ENCODE results near the gene ISG15. TPM values are rescaled to one million over a fixed set of nuclear protein-coding genes. Genes with fewer than 3 reads are reported as not detected.

ISG15 gene
- total and polyA plus RNA-seq, 9 of the 15 experiments (the other 6 are each of a cell fraction or from before 2014, with no cell fraction given): 0.40 to 58.3 (median 12.2) TPM

DNA sequence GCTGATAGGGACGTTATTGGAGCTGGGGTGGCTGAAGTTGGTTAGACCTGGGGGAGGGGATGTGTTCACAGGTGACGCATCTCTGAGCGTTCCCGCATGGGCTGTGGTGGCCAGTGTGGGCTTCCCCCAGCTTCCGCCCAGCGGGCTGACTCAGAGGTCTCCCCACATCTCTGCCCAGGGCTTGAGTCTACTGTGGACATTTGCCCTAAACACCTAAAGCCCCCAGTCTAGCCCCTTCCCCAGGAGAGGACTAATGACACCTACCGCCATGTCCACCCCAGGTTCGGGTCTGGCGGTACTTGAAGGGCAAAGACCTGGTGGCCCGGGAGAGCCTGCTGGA lies 8.6 kb downstream of the ISG15 start (continued):
- TF ChIP-seq, protein P1, sequence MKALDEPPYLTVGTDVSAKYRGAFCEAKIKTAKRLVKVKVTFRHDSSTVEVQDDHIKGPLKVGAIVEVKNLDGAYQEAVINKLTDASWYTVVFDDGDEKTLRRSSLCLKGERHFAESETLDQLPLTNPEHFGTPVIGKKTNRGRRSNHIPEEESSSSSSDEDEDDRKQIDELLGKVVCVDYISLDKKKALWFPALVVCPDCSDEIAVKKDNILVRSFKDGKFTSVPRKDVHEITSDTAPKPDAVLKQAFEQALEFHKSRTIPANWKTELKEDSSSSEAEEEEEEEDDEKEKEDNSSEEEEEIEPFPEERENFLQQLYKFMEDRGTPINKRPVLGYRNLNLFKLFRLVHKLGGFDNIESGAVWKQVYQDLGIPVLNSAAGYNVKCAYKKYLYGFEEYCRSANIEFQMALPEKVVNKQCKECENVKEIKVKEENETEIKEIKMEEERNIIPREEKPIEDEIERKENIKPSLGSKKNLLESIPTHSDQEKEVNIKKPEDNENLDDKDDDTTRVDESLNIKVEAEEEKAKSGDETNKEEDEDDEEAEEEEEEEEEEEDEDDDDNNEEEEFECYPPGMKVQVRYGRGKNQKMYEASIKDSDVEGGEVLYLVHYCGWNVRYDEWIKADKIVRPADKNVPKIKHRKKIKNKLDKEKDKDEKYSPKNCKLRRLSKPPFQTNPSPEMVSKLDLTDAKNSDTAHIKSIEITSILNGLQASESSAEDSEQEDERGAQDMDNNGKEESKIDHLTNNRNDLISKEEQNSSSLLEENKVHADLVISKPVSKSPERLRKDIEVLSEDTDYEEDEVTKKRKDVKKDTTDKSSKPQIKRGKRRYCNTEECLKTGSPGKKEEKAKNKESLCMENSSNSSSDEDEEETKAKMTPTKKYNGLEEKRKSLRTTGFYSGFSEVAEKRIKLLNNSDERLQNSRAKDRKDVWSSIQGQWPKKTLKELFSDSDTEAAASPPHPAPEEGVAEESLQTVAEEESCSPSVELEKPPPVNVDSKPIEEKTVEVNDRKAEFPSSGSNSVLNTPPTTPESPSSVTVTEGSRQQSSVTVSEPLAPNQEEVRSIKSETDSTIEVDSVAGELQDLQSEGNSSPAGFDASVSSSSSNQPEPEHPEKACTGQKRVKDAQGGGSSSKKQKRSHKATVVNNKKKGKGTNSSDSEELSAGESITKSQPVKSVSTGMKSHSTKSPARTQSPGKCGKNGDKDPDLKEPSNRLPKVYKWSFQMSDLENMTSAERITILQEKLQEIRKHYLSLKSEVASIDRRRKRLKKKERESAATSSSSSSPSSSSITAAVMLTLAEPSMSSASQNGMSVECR (CRISPR knock-in tag; IDR thresholded peaks at IDR 0.05): 0 out of 2 replicates have a peak, but pooled peaks have one; percentile 46
- TF ChIP-seq, protein P2, sequence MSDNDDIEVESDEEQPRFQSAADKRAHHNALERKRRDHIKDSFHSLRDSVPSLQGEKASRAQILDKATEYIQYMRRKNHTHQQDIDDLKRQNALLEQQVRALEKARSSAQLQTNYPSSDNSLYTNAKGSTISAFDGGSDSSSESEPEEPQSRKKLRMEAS (CRISPR knock-in tag; IDR thresholded peaks at IDR 0.05): peak; percentile 69
- TF ChIP-seq FOSL1 (tag; conservative IDR thresholded peaks at IDR 0.05): peak; percentile 41; the same call in 1 of the 2 replicates
- TF ChIP-seq GABPB1 (CRISPR knock-in tag; IDR thresholded peaks at IDR 0.05): 0 out of 2 replicates have a peak, but pooled peaks have one; percentile 27
- TF ChIP-seq, protein P3, sequence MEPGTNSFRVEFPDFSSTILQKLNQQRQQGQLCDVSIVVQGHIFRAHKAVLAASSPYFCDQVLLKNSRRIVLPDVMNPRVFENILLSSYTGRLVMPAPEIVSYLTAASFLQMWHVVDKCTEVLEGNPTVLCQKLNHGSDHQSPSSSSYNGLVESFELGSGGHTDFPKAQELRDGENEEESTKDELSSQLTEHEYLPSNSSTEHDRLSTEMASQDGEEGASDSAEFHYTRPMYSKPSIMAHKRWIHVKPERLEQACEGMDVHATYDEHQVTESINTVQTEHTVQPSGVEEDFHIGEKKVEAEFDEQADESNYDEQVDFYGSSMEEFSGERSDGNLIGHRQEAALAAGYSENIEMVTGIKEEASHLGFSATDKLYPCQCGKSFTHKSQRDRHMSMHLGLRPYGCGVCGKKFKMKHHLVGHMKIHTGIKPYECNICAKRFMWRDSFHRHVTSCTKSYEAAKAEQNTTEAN (CRISPR knock-in tag; IDR thresholded peaks at IDR 0.05): no peak
- no peak for TF ChIP-seq ZNF347 (CRISPR knock-in tag; IDR thresholded peaks at IDR 0.05; ENCODE audit: low read depth)
- TF ChIP-seq ARID2 (IDR thresholded peaks at IDR 0.05): no peak
- no peak for TF ChIP-seq SPI1 (IDR thresholded peaks at IDR 0.05; ENCODE audit: borderline replicate concordance, low read depth, low read length)
- TF ChIP-seq CAMTA2 (CRISPR knock-in tag; conservative IDR thresholded peaks at IDR 0.05): no peak
- no peak for TF ChIP-seq SNIP1 (IDR thresholded peaks at IDR 0.05; ENCODE audit: low read depth)
- TF ChIP-seq, protein P4, sequence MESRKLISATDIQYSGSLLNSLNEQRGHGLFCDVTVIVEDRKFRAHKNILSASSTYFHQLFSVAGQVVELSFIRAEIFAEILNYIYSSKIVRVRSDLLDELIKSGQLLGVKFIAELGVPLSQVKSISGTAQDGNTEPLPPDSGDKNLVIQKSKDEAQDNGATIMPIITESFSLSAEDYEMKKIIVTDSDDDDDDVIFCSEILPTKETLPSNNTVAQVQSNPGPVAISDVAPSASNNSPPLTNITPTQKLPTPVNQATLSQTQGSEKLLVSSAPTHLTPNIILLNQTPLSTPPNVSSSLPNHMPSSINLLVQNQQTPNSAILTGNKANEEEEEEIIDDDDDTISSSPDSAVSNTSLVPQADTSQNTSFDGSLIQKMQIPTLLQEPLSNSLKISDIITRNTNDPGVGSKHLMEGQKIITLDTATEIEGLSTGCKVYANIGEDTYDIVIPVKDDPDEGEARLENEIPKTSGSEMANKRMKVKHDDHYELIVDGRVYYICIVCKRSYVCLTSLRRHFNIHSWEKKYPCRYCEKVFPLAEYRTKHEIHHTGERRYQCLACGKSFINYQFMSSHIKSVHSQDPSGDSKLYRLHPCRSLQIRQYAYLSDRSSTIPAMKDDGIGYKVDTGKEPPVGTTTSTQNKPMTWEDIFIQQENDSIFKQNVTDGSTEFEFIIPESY (CRISPR knock-in tag; IDR thresholded peaks at IDR 0.05): peak; percentile 95
- TF ChIP-seq ZNF780A (CRISPR knock-in tag; IDR thresholded peaks at IDR 0.05): no peak
- TF ChIP-seq CREB1 (IDR thresholded peaks at IDR 0.05): no peak
- 0 out of 2 replicates have a peak, but pooled peaks have one; percentile 29 for TF ChIP-seq CREB1 (CRISPR knock-in tag; IDR thresholded peaks at IDR 0.05)
- no peak for TF ChIP-seq ZNF175 (CRISPR knock-in tag; IDR thresholded peaks at IDR 0.05; ENCODE audit: low read depth)
- TF ChIP-seq, protein P5, sequence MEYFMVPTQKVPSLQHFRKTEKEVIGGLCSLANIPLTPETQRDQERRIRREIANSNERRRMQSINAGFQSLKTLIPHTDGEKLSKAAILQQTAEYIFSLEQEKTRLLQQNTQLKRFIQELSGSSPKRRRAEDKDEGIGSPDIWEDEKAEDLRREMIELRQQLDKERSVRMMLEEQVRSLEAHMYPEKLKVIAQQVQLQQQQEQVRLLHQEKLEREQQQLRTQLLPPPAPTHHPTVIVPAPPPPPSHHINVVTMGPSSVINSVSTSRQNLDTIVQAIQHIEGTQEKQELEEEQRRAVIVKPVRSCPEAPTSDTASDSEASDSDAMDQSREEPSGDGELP (CRISPR knock-in tag; IDR thresholded peaks at IDR 0.05; ENCODE audit: borderline replicate concordance): peak; percentile 34; the same call in 1 of the 2 replicates
- TF ChIP-seq HDAC2 (IDR thresholded peaks at IDR 0.05): no peak
- TF ChIP-seq LEF1 (IDR thresholded peaks at IDR 0.05): no peak
- TF ChIP-seq CCNT2 (IDR thresholded peaks at IDR 0.05; ENCODE audit: borderline replicate concordance, extremely low read depth, insufficient read length, low read depth, low read length): no peak
- TF ChIP-seq TFAM (CRISPR knock-in tag; conservative IDR thresholded peaks at IDR 0.05): no peak
- no peak for TF ChIP-seq ZNF197 (CRISPR knock-in tag; IDR thresholded peaks at IDR 0.05; ENCODE audit: low read depth)
- TF ChIP-seq HDGF (IDR thresholded peaks at IDR 0.05): no peak
